Vagina (tissue), 2 donors: ENCODE results near the gene LGALS12. TPM values are rescaled to one million over a fixed set of nuclear protein-coding genes. Genes with fewer than 3 reads are reported as not detected.

ENCODE experiments used
- DNase-seq, 2 donors: peaks; one replicate each; pipeline ENCODE4 v3.0.0-alpha.2; 2017; ENCODE audit errors: extremely low spot score in 2 of 2
- H3K27ac ChIP-seq: fragments of 200-600 bp; sonication (generic); one replicate; pipeline ENCODE4 v1.5.1; 2019
- H3K27me3 ChIP-seq: fragments of 200-600 bp; sonication (generic); one replicate; pipeline ENCODE4 v1.5.1; 2019
- H3K36me3 ChIP-seq, 2 donors: fragments of 200-600 bp; sonication (generic); one replicate each; pipeline ENCODE4 v1.5.1; 2017 to 2019
- H3K4me1 ChIP-seq: fragments of 200-600 bp; sonication (generic); one replicate; pipeline ENCODE4 v1.5.1; 2019
- H3K4me3 ChIP-seq, 2 donors: fragments of 200-600 bp; sonication (generic); 1 replicate in 1 of 2; 2 replicates in 1 of 2; pipeline ENCODE4 v1.5.1; 2016 to 2019
- H3K9me3 ChIP-seq: fragments of 200-600 bp; sonication (generic); one replicate; pipeline ENCODE4 v1.5.1; 2019
- CTCF ChIP-seq, 3 experiments: fragments of 450-650 bp in 2 of 3; fragments of 200-600 bp in 1 of 3; sonication (generic) in 1 of 3; IDR thresholded peaks; one replicate each; pipeline ENCODE4 v1.5.1; 2017 to 2019; ENCODE audit warnings: antibody characterized with exemption in 3 of 3, mild to moderate bottlenecking in 2 of 3, moderate library complexity in 2 of 3
- POLR2A ChIP-seq, 2 donors: fragments of 450-650 bp; IDR thresholded peaks; one replicate each; pipeline ENCODE4 v1.6.1; 2017; ENCODE audit warnings: antibody characterized with exemption in 2 of 2, mild to moderate bottlenecking in 2 of 2, moderate library complexity in 2 of 2
- POLR2AphosphoS5 ChIP-seq, 2 donors: sonication (generic); formaldehyde crosslinking; IDR thresholded peaks; one replicate each; pipeline ENCODE4 v1.9.0; 2017; ENCODE audit warnings: antibody characterized with exemption in 2 of 2, mild to moderate bottlenecking in 2 of 2, low read depth in 1 of 2; ENCODE audit not compliant: insufficient read depth in 1 of 2
- intact Hi-C: fragments of 100-400 bp; cut with DNase I; formaldehyde crosslinking; loops from one replicate; pipeline ENCODE4 v1.15.1; 2023
- total RNA-seq: library from RNA; depleted of rRNA; stranded (reverse); fragments of >200 nt; gene quantifications from one replicate; pipeline ENCODE4 v1.2.3, GENCODE V29; 2016

The LGALS12 gene
- total RNA-seq, 1 donor from 2014 or later, result 2.7 TPM

DNA sequence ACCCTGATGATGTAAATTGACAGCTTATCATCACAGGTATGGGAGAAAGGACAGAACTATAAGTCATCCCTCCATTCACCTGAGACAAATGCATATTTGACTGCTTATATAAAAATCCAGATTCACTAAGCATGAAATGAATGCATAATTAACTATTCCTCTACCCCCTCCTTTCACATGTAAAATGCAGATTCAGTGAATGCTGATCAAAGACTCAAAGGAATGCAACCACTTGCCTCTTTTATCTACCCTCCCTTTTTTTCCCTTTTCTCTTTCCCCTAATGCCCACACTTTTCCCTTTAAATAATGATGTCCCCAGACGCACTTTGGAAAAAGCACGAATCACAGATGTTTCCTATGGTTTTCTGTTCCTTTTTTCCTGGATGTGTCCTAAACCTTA lies 26.2 kb downstream of the LGALS12 start:
- intact Hi-C loops, result no loop called here
- TF ChIP-seq CTCF (IDR thresholded peaks at IDR 0.05) (no peak), POLR2AphosphoS5 (IDR thresholded peaks at IDR 0.05; ENCODE audit: insufficient read depth in 1 of 2, low read depth in 1 of 2) (no peak), POLR2A (IDR thresholded peaks at IDR 0.05) (no peak)
- no peaks in the 10 kb centered on the region for H3K27me3 ChIP-seq
- no peaks in the 10 kb centered on the region for H3K9me3 ChIP-seq
- no peak overlapping the region for H3K4me3 ChIP-seq
- peaks cover 20% of the 10 kb centered on the region for H3K4me1 ChIP-seq
- no peaks in the 10 kb centered on the region for H3K36me3 ChIP-seq
- no peak for DNase-seq
- no peak overlapping the region for H3K27ac ChIP-seq

- no peaks in the 10 kb centered on the region for H3K36me3 ChIP-seq
- H3K27me3 ChIP-seq, result no peaks in the 10 kb centered on the region
- no peak overlapping the region for H3K4me3 ChIP-seq
- no peak overlapping the region for H3K27ac ChIP-seq
- TF ChIP-seq CTCF (IDR thresholded peaks at IDR 0.05), result no peak
- TF ChIP-seq POLR2AphosphoS5 (IDR thresholded peaks at IDR 0.05; ENCODE audit: insufficient read depth in 1 of 2, low read depth in 1 of 2), result no peak
- no peak for TF ChIP-seq POLR2A (IDR thresholded peaks at IDR 0.05)
- peaks cover 29% of the 10 kb centered on the region for H3K4me1 ChIP-seq
- DNase-seq, result no peak
- intact Hi-C loops, result no loop called here
- no peaks in the 10 kb centered on the region for H3K9me3 ChIP-seq
These were observed 27.1 kb downstream of the LGALS12 start for GRCh38 chr11:63532799-63533475.

DNA sequence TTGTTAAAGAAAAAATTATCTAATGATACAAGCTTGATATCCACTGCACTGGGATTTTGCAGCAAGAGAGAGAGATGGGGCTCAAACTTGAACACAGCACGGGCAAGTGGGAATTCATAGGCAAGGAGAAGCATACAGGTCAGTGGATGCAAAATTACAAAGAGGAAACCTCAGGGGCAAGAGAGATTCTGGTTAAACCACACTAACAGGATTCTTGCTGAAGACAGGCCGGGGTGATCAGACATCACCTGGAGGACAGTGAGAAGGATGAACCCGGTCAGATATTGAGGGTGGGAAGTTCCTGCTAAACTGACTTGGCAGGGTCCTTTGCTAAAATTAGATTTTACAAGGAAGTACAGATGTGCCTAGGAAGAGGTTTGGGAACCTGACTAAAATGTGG lies 28.2 kb downstream of the LGALS12 start:
- Histone ChIP-seq H3K36me3 (no peaks in the 10 kb centered on the region), H3K9me3 (no peaks in the 10 kb centered on the region), H3K27ac (no peak overlapping the region), H3K4me3 (no peak overlapping the region), H3K4me1 (peaks cover 39% of the 10 kb centered on the region), H3K27me3 (no peaks in the 10 kb centered on the region)
- no peak for TF ChIP-seq CTCF (IDR thresholded peaks at IDR 0.05)
- intact Hi-C loops, result no loop called here
- DNase-seq, result no peak

DNA sequence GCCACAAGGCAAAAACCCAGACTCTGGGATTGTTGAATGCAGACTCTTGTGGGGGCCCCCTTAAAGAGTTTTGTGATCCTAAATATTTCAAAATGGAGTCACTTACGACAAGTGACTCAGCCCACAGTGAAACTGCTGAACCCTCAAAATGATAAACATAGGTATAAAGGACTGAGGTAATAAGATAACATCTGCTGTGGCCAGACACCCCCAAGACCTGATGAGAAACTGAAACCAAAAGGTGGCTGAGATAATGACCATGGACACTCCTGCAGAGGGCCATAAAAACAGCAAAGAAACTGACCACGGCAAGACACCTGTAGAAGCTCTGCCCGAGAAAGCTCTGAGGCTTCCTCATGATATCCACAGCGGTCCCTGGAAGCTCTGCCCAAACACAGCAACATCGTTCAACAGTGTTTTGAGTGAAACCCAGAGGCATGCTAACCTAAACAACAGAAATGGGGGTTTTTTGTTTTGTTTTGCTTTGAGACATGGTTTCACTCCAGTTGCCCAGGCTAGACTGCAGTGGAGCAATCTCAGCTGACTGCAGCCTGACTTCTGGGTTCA lies 29.1 kb downstream of the LGALS12 start:
- Histone ChIP-seq H3K27ac (no peak overlapping the region), H3K27me3 (no peaks in the 10 kb centered on the region), H3K4me1 (peaks cover 39% of the 10 kb centered on the region), H3K9me3 (no peaks in the 10 kb centered on the region), H3K4me3 (no peak overlapping the region), H3K36me3 (no peaks in the 10 kb centered on the region)
- no peak for DNase-seq
- TF ChIP-seq POLR2A (IDR thresholded peaks at IDR 0.05), result no peak
- TF ChIP-seq POLR2AphosphoS5 (IDR thresholded peaks at IDR 0.05; ENCODE audit: insufficient read depth in 1 of 2, low read depth in 1 of 2), result no peak
- no peak for TF ChIP-seq CTCF (IDR thresholded peaks at IDR 0.05)
- intact Hi-C loops, result no loop called here

DNA sequence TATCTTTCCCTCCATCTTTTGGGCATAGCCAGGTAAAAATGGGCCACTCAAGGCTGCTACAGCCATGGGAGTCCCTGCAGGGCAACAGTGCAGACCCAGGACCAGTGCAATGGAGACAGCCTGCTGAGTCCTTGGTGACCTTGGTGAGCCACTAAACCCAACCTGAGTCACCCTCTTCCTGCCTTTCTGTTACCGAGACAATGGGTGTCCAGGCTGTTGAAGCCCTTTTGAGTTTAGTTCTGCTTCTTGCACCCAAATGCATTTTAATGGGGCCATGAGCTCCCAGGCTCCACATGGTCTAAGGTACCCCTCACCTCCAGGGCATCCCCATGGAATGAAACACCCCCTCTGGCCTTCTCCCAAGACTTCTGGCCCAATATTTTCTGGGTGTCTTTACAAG lies 29.9 kb downstream of the LGALS12 start:
- peak overlapping the region; percentile 84 for H3K27ac ChIP-seq
- H3K9me3 ChIP-seq, result no peaks in the 10 kb centered on the region
- H3K27me3 ChIP-seq, result no peaks in the 10 kb centered on the region
- peaks cover 39% of the 10 kb centered on the region for H3K4me1 ChIP-seq
- TF ChIP-seq POLR2AphosphoS5 (IDR thresholded peaks at IDR 0.05; ENCODE audit: insufficient read depth in 1 of 2, low read depth in 1 of 2) (no peak), CTCF (IDR thresholded peaks at IDR 0.05) (no peak), POLR2A (IDR thresholded peaks at IDR 0.05) (no peak)
- intact Hi-C loops, result no loop called here
- no peaks in the 10 kb centered on the region for H3K36me3 ChIP-seq
- no peak overlapping the region for H3K4me3 ChIP-seq
- no peak for DNase-seq
